ENCODE data around the gene EPN2.
"Not testable (repeated sequence)": the region's sequence is repeated elsewhere in the genome, so short reads cannot be mapped to it uniquely, and the experiment has no call there.

EPN2 gene

DNA sequence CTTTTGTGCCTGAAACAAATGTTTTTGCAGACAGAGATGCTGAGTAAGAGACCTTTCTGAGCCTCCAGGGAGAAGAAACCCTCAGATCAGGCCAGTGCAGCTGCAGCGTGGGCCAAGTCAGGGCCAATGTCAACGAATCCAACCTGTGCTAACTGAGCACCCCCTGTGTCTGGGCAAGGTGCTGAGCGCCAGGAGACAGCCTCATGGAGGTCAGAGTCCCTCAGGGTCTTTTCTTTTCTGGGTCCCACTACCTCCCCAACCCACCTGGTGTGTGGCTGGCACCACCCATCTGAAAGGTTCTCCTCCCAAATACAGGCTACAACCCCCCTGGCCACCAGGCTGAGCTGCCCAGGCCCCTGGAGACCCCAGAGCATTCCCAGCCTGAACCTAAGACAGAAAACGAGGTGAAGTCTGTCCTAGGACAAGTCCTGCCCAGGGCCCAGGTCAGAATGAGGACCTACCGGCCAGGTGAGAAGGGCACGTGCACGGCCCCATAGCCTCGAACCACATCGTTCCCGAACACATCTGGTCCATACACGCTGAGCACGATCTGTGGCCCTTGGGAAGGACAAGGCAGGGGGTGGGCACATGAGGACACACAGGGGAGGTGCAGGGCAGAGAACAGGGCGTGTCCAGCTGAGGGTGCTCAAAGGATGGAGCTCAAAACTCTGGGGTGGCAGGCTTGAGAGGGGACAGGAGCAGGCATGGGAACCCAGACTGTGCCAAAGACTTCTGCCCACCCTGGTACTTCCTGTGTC, 110.3 kb downstream of the EPN2 start:
- Mint-ChIP-seq H3K4me1 (peaks cover 4% of the 10 kb centered on the region), H3K9me3 (no peaks in the 10 kb centered on the region), H3K27me3 (peaks cover 5% of the 10 kb centered on the region), H3K27ac (no peak overlapping the region), H3K4me3 (no peak overlapping the region), H3K36me3 (ENCODE audit: low read depth) (no peaks in the 10 kb centered on the region)
- ATAC-seq (no peak), DNase-seq (no peak)

DNA sequence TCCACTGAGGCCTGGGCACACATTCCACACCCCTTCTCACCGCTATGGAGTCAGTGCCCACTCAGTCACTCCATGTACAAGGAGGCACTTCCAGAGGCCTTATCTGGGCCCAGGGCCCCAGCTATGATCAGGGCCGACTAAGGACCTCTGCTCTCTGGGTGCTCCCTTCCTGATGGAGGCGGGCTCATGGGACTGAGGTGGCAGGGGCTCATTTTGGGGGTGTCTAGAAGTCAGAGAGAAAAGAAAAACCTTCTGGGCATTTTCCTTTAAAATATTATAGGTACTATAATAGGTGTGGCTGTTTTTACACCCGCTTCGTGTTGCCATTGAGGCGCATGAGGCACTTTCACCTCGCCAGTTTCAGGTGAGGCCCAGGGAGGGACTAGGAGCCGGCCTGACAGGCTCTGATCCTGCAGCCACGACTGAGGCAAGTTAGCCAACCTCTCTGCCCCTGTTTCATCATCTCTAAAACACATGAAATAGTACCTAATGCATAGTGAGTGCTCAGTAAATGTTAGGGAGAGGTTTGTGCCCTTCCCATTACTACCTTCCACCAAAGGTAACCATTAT, 111.0 kb downstream of the EPN2 start:
- H3K4me1 Mint-ChIP-seq: peaks cover 4% of the 10 kb centered on the region
- no peak for DNase-seq
- H3K27me3 Mint-ChIP-seq: peaks cover 5% of the 10 kb centered on the region
- no peak overlapping the region for H3K27ac Mint-ChIP-seq
- H3K36me3 Mint-ChIP-seq (ENCODE audit: low read depth): no peaks in the 10 kb centered on the region
- no peaks in the 10 kb centered on the region for H3K9me3 Mint-ChIP-seq
- no peak for ATAC-seq
- no peak overlapping the region for H3K4me3 Mint-ChIP-seq

DNA sequence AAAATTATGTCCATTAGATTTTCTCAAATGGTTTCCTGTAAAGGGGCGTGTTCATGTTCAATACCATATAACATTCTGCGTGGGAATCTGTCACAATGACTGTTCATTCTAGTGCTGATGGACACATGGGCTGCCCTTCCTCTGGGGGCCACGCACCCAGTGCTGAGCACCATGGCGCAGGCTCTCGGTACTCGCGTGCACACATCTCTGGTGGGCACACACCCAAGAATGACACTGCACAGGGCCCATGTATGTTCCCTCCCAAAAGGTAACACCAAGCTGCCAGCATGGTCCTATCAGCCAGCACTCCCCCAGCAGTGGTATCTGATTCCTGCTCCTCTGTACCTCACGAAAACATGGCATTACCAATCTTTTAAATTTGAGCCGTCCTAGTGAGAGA, 111.6 kb downstream of the EPN2 start:
- Mint-ChIP-seq H3K36me3 (ENCODE audit: low read depth) (no peaks in the 10 kb centered on the region), H3K27me3 (peaks cover 5% of the 10 kb centered on the region), H3K9me3 (no peaks in the 10 kb centered on the region), H3K4me1 (peaks cover 4% of the 10 kb centered on the region), H3K4me3 (no peak overlapping the region), H3K27ac (no peak overlapping the region)
- DNase-seq (no peak), ATAC-seq (no peak)

DNA sequence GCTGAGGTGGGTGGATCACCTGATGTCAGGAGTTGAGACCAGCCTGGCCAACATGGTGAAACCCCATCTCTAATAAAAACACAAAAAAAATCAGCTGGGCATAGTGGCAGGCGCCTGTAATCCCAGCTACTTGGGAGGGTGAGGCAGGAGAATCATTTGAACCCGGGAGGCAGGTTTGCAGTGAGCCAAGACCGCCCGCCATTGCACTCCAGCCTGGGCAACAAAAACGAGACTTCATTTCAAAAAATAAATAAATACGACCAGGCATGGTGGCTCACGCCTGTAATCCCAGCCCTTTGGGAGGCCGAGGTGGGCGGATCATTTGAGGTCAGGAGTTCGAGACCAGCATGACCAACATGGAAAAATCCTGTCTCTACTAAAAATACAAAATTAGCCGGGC, 116.2 kb downstream of the EPN2 start:
- peaks cover 13% of the 10 kb centered on the region for H3K27me3 Mint-ChIP-seq

DNA sequence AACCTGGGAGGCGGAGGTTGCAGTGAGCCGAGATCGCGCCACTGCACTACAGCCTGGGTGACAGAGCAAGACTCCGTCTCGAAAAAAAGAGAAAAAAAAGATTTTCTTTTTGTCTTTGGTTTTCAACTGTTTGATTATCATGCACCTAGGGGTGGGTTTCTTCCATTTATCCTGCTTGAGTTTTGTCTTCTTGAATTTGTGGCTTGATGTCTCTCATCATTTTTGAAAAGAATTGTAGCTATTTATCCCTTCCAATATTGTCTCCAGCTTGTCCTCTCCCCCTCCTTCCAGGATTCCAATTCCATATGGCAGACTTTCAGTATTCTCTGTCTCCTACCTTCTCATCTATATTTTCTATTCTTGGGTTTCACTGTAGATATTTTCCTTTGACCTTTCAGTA, 117.6 kb downstream of the EPN2 start:
- DNase-seq (no peak), ATAC-seq (no peak)
- H3K9me3 Mint-ChIP-seq: no peaks in the 10 kb centered on the region
- peaks cover 17% of the 10 kb centered on the region for H3K27me3 Mint-ChIP-seq
- no peak overlapping the region for H3K4me3 Mint-ChIP-seq
- no peak overlapping the region for H3K27ac Mint-ChIP-seq
- H3K4me1 Mint-ChIP-seq: no peaks in the 10 kb centered on the region
- H3K36me3 Mint-ChIP-seq (ENCODE audit: low read depth): no peaks in the 10 kb centered on the region

More for the DNA sequence above, 116.2 kb downstream of the EPN2 start:
- not testable (repeated sequence) for H3K4me1 Mint-ChIP-seq; ATAC-seq; H3K4me3 Mint-ChIP-seq; H3K27ac Mint-ChIP-seq; H3K9me3 Mint-ChIP-seq; DNase-seq; H3K36me3 Mint-ChIP-seq (ENCODE audit: low read depth)

DNA sequence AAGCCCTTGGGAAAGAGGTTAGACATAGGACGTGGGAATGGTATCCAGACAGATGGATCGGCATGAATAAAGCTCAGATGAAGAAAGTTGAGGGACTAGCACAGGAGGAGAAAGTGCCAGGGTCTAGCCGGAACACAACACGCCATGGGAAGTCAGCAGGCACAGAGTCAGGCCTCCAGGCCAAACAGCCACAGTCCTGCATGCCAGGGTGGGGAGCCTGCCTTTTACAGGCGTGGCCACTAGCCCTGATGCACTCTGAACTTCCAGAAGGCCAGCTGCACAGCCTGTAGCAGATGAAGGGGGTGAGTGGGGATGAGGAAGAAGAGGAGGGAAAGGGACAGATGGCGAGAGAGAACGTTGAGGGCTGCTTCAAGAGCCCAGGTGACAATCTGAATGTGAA, 120.2 kb downstream of the EPN2 start:
- H3K9me3 Mint-ChIP-seq: no peaks in the 10 kb centered on the region
- H3K4me3 Mint-ChIP-seq: no peak overlapping the region
- peaks cover 17% of the 10 kb centered on the region for H3K27me3 Mint-ChIP-seq
- DNase-seq (no peak), ATAC-seq (no peak)
- H3K4me1 Mint-ChIP-seq: peaks cover 7% of the 10 kb centered on the region
- no peak overlapping the region for H3K27ac Mint-ChIP-seq
- H3K36me3 Mint-ChIP-seq (ENCODE audit: low read depth): no peaks in the 10 kb centered on the region

DNA sequence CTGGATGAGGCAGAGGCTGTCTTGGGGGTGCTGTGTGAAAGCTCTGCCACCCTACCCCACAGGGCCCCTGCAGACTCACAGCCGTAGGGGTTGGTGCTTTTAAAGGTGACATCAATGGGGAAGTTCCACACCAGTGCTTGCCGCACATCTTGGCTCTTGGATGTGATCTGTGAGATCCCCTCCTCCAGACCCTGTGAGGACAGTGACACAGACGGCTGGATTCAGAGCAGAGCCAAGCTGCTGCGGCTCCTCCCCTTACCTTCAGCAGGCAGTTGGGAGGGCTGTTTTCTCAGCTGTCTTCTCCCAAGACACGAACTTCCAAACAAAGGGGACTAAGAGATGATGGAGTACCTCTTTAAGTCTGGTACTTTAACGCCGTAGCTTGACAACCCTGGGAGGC, 120.6 kb downstream of the EPN2 start:
- peaks cover 7% of the 10 kb centered on the region for H3K4me1 Mint-ChIP-seq
- no peaks in the 10 kb centered on the region for H3K9me3 Mint-ChIP-seq
- H3K4me3 Mint-ChIP-seq: no peak overlapping the region
- H3K36me3 Mint-ChIP-seq (ENCODE audit: low read depth): no peaks in the 10 kb centered on the region
- DNase-seq: no peak
- ATAC-seq: no peak
- H3K27ac Mint-ChIP-seq: no peak overlapping the region
- peaks cover 17% of the 10 kb centered on the region for H3K27me3 Mint-ChIP-seq

DNA sequence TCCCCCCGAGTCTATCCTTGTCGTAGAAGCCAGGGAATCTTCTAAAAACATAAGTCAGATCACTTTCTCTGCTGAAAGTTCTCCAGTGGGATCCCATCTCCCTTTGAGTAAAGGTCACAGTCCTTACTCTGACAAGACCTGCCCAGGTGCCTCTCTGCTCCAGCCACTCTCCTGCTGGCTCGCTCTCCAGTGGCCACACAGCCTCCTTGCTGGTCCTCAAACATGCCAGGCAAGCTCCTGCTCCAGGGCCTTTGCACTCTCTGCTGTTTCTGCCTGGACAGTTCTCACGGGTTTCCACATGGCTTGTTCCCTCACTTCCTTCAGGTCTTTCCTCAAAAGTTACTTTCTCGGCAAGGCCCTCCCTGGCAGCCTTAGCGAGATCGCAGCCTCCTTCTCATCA, 122.0 kb downstream of the EPN2 start:
- no peaks in the 10 kb centered on the region for H3K36me3 Mint-ChIP-seq (ENCODE audit: low read depth)
- H3K27ac Mint-ChIP-seq: no peak overlapping the region
- H3K4me1 Mint-ChIP-seq: peaks cover 7% of the 10 kb centered on the region
- H3K4me3 Mint-ChIP-seq: no peak overlapping the region
- ATAC-seq (no peak), DNase-seq (no peak)
- peaks cover 16% of the 10 kb centered on the region for H3K27me3 Mint-ChIP-seq
- H3K9me3 Mint-ChIP-seq: no peaks in the 10 kb centered on the region

DNA sequence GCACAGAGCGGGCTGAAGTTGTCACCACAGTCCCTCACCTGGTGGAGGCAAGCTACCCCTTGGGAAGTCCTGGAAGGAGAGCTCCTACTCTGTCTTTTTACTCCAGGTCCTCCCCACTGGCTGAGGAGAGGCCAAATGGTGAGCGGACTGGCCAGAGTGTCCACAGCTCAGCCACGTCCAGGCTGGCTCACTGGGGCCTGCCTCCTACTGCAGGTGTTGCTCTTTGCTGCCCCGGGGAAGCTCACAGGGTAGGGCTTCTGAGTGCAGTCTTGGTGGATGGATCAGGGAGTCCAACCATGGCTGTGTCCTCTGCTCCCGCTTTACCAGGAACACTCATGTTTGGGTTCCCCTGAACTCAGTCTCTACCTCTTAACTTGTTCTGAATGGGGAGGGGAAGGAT, 122.7 kb downstream of the EPN2 start:
- DNase-seq (no peak), ATAC-seq (no peak)
- Mint-ChIP-seq H3K4me3 (no peak overlapping the region), H3K27ac (no peak overlapping the region), H3K9me3 (no peaks in the 10 kb centered on the region), H3K27me3 (peaks cover 14% of the 10 kb centered on the region), H3K36me3 (ENCODE audit: low read depth) (no peaks in the 10 kb centered on the region), H3K4me1 (peaks cover 7% of the 10 kb centered on the region)

DNA sequence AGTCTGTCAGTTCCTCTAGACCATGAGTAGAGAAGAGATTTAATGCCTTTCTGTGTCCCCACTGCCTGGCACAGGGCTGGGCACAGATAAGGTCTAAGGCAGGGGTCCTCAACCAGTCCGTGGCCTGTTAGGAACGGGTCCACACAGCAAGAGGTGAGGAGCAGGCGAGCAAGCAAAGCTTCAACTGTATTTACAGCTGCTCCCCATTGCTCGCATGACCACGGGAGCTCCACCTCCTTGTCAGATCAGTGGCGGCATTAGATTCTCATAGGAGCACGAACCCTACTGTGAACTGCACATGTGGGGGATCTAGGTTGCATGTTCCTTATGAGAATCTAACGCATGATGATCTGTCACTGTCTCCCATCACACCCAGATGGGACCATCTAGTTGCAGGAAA, 123.6 kb downstream of the EPN2 start:
- Mint-ChIP-seq H3K4me3 (no peak overlapping the region), H3K36me3 (ENCODE audit: low read depth) (no peaks in the 10 kb centered on the region), H3K27ac (no peak overlapping the region), H3K4me1 (peaks cover 7% of the 10 kb centered on the region), H3K27me3 (peaks cover 12% of the 10 kb centered on the region), H3K9me3 (no peaks in the 10 kb centered on the region)
- DNase-seq: no peak
- no peak for ATAC-seq

DNA sequence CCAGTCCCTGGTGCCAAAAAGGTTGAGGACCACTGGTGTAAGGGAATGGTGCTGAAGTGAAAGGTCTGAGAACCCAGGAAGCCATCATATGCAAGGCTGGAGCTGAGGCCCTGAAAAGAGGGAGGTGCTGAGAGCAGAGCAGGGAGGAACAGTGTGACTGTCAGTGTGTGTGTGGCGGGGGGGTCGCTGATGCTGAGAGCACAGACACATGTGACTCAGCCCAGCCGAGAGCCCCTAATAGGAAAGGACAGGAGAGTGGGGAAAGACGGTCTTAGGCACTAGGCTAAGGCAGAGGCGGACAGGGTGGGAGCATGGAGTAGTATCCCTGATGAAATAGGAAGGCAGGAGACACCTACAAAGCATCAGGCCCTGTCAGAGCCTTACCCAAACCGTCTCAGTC, 124.2 kb downstream of the EPN2 start:
- ATAC-seq (no peak), DNase-seq (no peak)
- H3K27me3 Mint-ChIP-seq: peaks cover 12% of the 10 kb centered on the region
- H3K36me3 Mint-ChIP-seq (ENCODE audit: low read depth): no peaks in the 10 kb centered on the region
- H3K4me1 Mint-ChIP-seq: peaks cover 7% of the 10 kb centered on the region
- H3K27ac Mint-ChIP-seq: no peak overlapping the region
- H3K4me3 Mint-ChIP-seq: peak overlapping the region; percentile 37
- no peaks in the 10 kb centered on the region for H3K9me3 Mint-ChIP-seq

DNA sequence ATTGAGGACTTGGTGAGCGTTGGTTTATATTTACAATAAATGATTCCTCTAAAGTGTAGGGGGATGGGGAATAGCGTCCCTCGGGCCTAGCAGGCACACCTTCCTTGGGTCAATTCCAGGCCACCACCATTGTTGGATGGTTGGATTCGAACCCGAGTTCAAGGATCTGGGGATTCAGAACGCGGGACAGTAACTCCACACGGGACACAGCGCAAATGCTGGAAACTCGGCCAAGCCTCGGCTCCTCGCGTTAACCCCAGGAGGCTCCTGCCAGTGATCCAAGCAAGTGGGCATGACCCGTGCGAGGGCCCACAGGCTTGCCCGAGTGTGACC, 124.7 kb downstream of the EPN2 start:
- Mint-ChIP-seq H3K4me1 (peaks cover 7% of the 10 kb centered on the region), H3K4me3 (peak overlapping the region; percentile 82), H3K27me3 (peaks cover 12% of the 10 kb centered on the region), H3K36me3 (ENCODE audit: low read depth) (no peaks in the 10 kb centered on the region), H3K9me3 (no peaks in the 10 kb centered on the region), H3K27ac (peak overlapping the region; percentile 41)
- DNase-seq (no peak), ATAC-seq (no peak)

DNA sequence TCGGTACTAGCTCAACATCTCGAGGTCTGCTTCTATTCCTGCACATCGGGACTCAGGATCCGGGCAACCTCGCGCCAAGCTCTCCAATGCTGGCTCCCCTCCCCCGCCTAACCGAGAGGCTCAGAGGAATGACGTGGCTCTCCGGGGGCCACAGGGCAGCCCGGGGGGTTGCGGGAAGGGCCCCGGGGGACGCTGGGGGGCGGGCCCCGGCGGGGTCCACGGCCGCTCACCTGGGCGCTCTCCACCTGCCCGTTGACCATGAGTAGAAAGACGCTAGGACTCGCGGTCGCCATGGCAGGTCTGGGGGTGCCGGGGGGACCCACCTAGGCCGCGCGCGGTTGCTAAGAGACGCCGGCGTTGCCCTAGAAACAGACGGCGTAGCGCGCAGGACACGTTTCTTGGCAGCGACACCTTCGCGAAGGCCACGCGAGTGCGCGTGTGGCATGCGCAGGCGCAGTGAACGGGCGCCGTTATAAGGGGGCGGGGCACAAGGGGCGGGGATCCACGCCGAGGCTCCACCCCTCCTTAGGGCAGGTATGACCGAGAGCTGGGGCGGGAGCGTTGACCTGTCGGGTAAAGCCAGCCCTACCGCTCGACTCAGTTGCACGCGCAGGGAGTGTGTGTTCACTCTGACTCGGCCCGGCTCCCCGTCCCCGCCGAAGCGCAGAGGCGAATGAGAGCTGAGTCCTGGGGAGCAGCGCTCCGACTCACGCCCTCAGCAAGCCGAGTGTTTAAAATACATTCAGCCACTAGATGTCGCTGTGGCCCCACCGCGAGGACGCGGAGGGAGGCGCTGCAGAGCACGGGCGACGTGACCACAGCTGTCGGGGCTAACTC, 125.3 kb downstream of the EPN2 start, which contains the start of gene B9D1:
Gene B9D1, minus strand, starts transcription at position 447 of the 837 bp plus-strand sequence. Its CDS starts 154 bp downstream, at position 293.
- Mint-ChIP-seq H3K9me3 (no peaks in the 10 kb centered on the region), H3K27ac (peak within 1 kb of the TSS; percentile 72)

DNA sequence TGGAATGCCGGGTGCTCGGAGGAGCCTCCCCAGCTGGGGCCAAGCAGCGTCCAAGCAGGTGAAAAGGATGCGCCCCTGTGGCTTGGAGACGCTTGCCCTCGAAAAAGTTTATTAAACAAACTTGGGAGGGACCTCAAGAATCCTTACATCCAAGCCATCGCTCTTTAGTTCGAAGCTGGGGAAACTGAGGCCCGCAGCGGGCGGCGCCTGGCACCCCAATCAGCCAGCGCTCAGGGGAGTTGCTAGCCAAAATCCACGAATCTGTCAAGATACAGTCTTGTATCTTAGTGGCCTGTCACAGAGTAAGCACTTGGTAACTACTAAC, 125.9 kb downstream of the EPN2 start:
- Mint-ChIP-seq H3K27me3 (peaks cover 12% of the 10 kb centered on the region), H3K4me3 (peak overlapping the region; percentile 82), H3K36me3 (ENCODE audit: low read depth) (no peaks in the 10 kb centered on the region), H3K27ac (no peak overlapping the region), H3K4me1 (peaks cover 7% of the 10 kb centered on the region), H3K9me3 (no peaks in the 10 kb centered on the region)
- DNase-seq (no peak), ATAC-seq (no peak)

More for the DNA sequence above, 125.3 kb downstream of the EPN2 start, which contains the start of gene B9D1:
- peaks cover 12% of the 10 kb centered on the region for H3K27me3 Mint-ChIP-seq
- peak; percentile 81 for ATAC-seq
- peaks cover 7% of the 10 kb centered on the region for H3K4me1 Mint-ChIP-seq
- peak within 1 kb of the TSS; percentile 82 for H3K4me3 Mint-ChIP-seq
- peak; percentile 90 for DNase-seq
- H3K36me3 Mint-ChIP-seq (ENCODE audit: low read depth): no peaks in the 10 kb centered on the region

DNA sequence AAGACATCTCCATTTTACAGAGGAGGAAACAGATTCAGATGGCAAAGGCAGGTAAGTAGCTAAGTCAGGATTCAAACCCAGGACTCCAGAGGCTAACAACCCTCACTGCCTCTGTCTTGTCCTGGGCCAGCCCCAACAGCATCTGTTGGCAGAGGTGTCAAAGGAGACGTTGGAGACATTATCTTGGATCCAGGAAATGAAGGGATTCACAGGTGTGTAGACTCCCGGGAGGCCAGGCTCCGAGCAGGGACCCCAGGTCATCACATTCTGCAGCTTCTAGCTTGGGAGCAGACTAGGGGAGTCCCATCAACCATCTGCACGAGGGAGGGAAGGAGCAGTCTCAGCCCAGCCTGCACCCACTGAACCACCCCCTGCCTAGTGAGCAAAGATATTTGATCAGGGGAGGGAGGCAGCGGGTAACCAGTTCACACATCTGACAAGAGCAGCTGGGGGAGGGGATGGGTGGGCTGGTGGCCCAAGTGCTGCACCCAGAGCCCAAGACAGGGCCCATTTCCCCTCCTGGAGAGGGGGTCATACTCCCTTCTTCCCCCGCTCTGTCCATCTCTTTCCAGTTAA, 126.4 kb downstream of the EPN2 start:
- Mint-ChIP-seq H3K27ac (no peak overlapping the region), H3K4me1 (peaks cover 7% of the 10 kb centered on the region), H3K27me3 (peaks cover 7% of the 10 kb centered on the region), H3K4me3 (no peak overlapping the region), H3K36me3 (ENCODE audit: low read depth) (no peaks in the 10 kb centered on the region), H3K9me3 (no peaks in the 10 kb centered on the region)
- ATAC-seq: no peak
- no peak for DNase-seq

Measured in activated naive CD8-positive, alpha-beta T cell treated with anti-CD3 and anti-CD28 coated beads, Interleukin-2, amount 50 U/mL, for 24 hours (primary cell).